ENCODE data around the gene CHD5. TPM values are rescaled to one million over a fixed set of nuclear protein-coding genes. Genes with fewer than 3 reads are reported as not detected.

Gene CHD5
- total and polyA plus RNA-seq, 2 of the 13 experiments (the other 11 are each of a cell fraction or from before 2014, with no cell fraction given) = 0.02 to 0.21 TPM

GRCh38 chr1:6083801-6084446, 96.2 kb downstream of the CHD5 start:
- 0 out of 5 replicates have a peak, but pooled peaks cover 0 to 3% of the 10 kb centered on the region in 2 experiments for H3K27me3 ChIP-seq (ENCODE audit: control insufficient read depth in 1 of 2, insufficient read depth in 2 of 2, low read length in 2 of 2)
- TF ChIP-seq NKX3-1 (CRISPR knock-in tag; IDR thresholded peaks at IDR 0.05) (no peak), PPARG (CRISPR knock-in tag; conservative IDR thresholded peaks at IDR 0.05) (no peak), MNT (IDR thresholded peaks at IDR 0.05) (peak; percentile 52; the same call in 1 of the 2 replicates), DNMT1 (CRISPR knock-in tag; IDR thresholded peaks at IDR 0.05) (no peak), ARHGAP35 (CRISPR knock-in tag; IDR thresholded peaks at IDR 0.05; ENCODE audit: borderline replicate concordance) (no peak), CENPX (CRISPR knock-in tag; IDR thresholded peaks at IDR 0.05) (no peak), HIVEP1 (CRISPR knock-in tag; IDR thresholded peaks at IDR 0.05) (no peak), CC2D1A (CRISPR knock-in tag; IDR thresholded peaks at IDR 0.05) (no peak), NAIF1 (CRISPR knock-in tag; IDR thresholded peaks at IDR 0.05; ENCODE audit: borderline replicate concordance) (no peak)
- in situ Hi-C loops (cut with HindIII; ENCODE audit: extremely low pct_ligation_motif_present, low pct_unique_long_range_greater_than_20kb) = no loop called here
- no peak overlapping the region for H3K4me3 ChIP-seq (replicated peaks in 1 of 3; ENCODE audit: insufficient read depth in 1 of 3, low read depth in 2 of 3, low read length in 3 of 3)
- H3K27ac ChIP-seq (ENCODE audit: extremely low read length, insufficient read depth, low read length) = no peak overlapping the region
- H3K4me2 ChIP-seq (ENCODE audit: low read depth, low read length) = no peak overlapping the region
- WGBS (ENCODE audit: low lambda C conversion rate) = 70% methylated on average over 11 of the region's 12 CpGs
- ChIA-PET POLR2A (no interaction called here), CTCF (ENCODE audit: low intra/inter-chr PET ratio, low total read pairs) (no interaction called here)
- no peak for DNase-seq (ENCODE audit: low spot score)
- no TSS peak for BruUV-seq (replicated peaks)
- no peak for FAIRE-seq
- intact Hi-C loops (cut with micrococcal nuclease; ENCODE audit: unreplicated experiment) = no loop called here
- no peak for ATAC-seq
- no peaks in the 10 kb centered on the region for H3K79me2 ChIP-seq (ENCODE audit: insufficient read depth, low read length)
- no peaks in the 10 kb centered on the region for H4K20me1 ChIP-seq (ENCODE audit: insufficient read depth, low read length)
- no peak overlapping the region for H3K9ac ChIP-seq (ENCODE audit: insufficient read depth, low read depth, low read length)
- no peaks in the 10 kb centered on the region for H3K9me3 ChIP-seq (ENCODE audit: low read length)
- peaks cover 11% of the 10 kb centered on the region for H3K4me1 ChIP-seq (ENCODE audit: insufficient read depth, low read length)
- H3K36me3 ChIP-seq (replicated peaks in 1 of 2; ENCODE audit: control insufficient read depth in 1 of 2, insufficient read depth in 2 of 2, low read length in 2 of 2) = no peaks in the 10 kb centered on the region
- H2AFZ ChIP-seq (ENCODE audit: low read length) = no peak overlapping the region

All from HepG2 (cell line).